Stomach (tissue), 4 donors: Measurements from ENCODE around the gene FAM114A1.

Experiments used
- CTCF ChIP-seq, 7 experiments: fragments of 450-650 bp in 4 of 7; fragments of 200-600 bp in 3 of 7; sonication (generic) in 3 of 7; IDR thresholded peaks; one replicate each; pipeline ENCODE4 v1.5.1; 2016 to 2019; ENCODE audit warnings: antibody characterized with exemption in 7 of 7, control low read depth in 2 of 7, mild to moderate bottlenecking in 1 of 7
- EP300 ChIP-seq: sonication (generic); formaldehyde crosslinking; IDR thresholded peaks from one replicate; pipeline ENCODE4 v1.6.1; 2017; ENCODE audit warnings: antibody characterized with exemption
- POLR2AphosphoS5 ChIP-seq, 3 donors: sonication (generic); formaldehyde crosslinking; IDR thresholded peaks; one replicate each; pipeline ENCODE4 v1.6.1; 2016; ENCODE audit warnings: antibody characterized with exemption in 3 of 3

GRCh38 chr4:38905652-38906385 is 38.2 kb downstream of the FAM114A1 start:
- TF ChIP-seq CTCF (IDR thresholded peaks at IDR 0.05) (no peak), POLR2AphosphoS5 (IDR thresholded peaks at IDR 0.05) (no peak), EP300 (no peak)
